SK-N-SH treated with all-trans-retinoic acid at 6 μM for 48 hours (cell line): ENCODE measurements around the gene EPHA6.

Source experiments
- ATAC-seq: fragments of 200-7000 bp; cut with Tn5 transposase; 3 replicates; pipeline ENCODE4 v1.9.1; 2020; ENCODE audit warnings: mild to moderate bottlenecking, moderate library complexity
- ARNTL ChIP-seq: fragments of 450-650 bp; formaldehyde crosslinking; IDR thresholded peaks from 2 replicates; pipeline ENCODE4 v1.5.0; 2020; ENCODE audit warnings: low read depth, mild to moderate bottlenecking, moderate library complexity, borderline replicate concordance
- BACH2 ChIP-seq: fragments of 250-450 bp; sonication (Bioruptor Pico); IDR thresholded peaks from 2 replicates; pipeline ENCODE4 v1.9.0; 2021; ENCODE audit warnings: mild to moderate bottlenecking, borderline replicate concordance
- CSDC2 ChIP-seq: fragments of 250-450 bp; sonication (Bioruptor Pico); IDR thresholded peaks from 2 replicates; pipeline ENCODE4 v1.5.0; 2020; ENCODE audit warnings: mild to moderate bottlenecking, moderate library complexity
- ESRRG ChIP-seq: fragments of 250-450 bp; sonication (Bioruptor Pico); IDR thresholded peaks from 2 replicates; pipeline ENCODE4 v1.6.1; 2021; ENCODE audit warnings: mild to moderate bottlenecking
- GLIS3 ChIP-seq: fragments of 250-450 bp; sonication (Bioruptor Pico); IDR thresholded peaks from 2 replicates; pipeline ENCODE4 v1.5.0; 2020; ENCODE audit warnings: mild to moderate bottlenecking, moderate library complexity
- ISL1 ChIP-seq: fragments of 250-450 bp; sonication (Bioruptor Pico); IDR thresholded peaks from 2 replicates; pipeline ENCODE4 v2.1.2; 2022; ENCODE audit warnings: mild to moderate bottlenecking, moderate library complexity
- OSR1 ChIP-seq: fragments of 250-450 bp; sonication (Bioruptor Pico); IDR thresholded peaks from 2 replicates; pipeline ENCODE4 v1.8.0; 2022; ENCODE audit warnings: moderate library complexity, mild to moderate bottlenecking, inconsistent platforms
- PPARA ChIP-seq: fragments of 250-450 bp; sonication (Bioruptor Pico); IDR thresholded peaks from 2 replicates; pipeline ENCODE4 v1.5.0; 2020; ENCODE audit warnings: mild to moderate bottlenecking, borderline replicate concordance
- RARB ChIP-seq: fragments of 250-450 bp; sonication (Bioruptor Pico); IDR thresholded peaks from 2 replicates; pipeline ENCODE4 v1.8.0; 2021; ENCODE audit warnings: mild to moderate bottlenecking, moderate library complexity
- SNAI2 ChIP-seq: fragments of 250-450 bp; sonication (Bioruptor Pico); IDR thresholded peaks from 2 replicates; pipeline ENCODE4 v1.5.0; 2020; ENCODE audit warnings: mild to moderate bottlenecking, moderate library complexity
- TCF4 ChIP-seq: fragments of 250-450 bp; sonication (Bioruptor Pico); IDR thresholded peaks from 2 replicates; pipeline ENCODE4 v1.8.0; 2021; ENCODE audit warnings: mild to moderate bottlenecking, moderate library complexity, borderline replicate concordance
- TOX ChIP-seq: fragments of 250-450 bp; sonication (Bioruptor Pico); IDR thresholded peaks from 2 replicates; pipeline ENCODE4 v1.8.0; 2021; ENCODE audit warnings: mild to moderate bottlenecking, moderate library complexity, borderline replicate concordance
- ZC3H10 ChIP-seq: fragments of 250-450 bp; sonication (Bioruptor Pico); IDR thresholded peaks from 2 replicates; pipeline ENCODE4 v1.5.1; 2021; ENCODE audit warnings: mild to moderate bottlenecking, moderate library complexity
- ZFP3 ChIP-seq: fragments of 250-450 bp; sonication (Bioruptor Pico); IDR thresholded peaks from 2 replicates; pipeline ENCODE4 v1.5.0; 2020; ENCODE audit warnings: mild to moderate bottlenecking, moderate library complexity
- ZFP30 ChIP-seq: fragments of 450-650 bp; formaldehyde crosslinking; IDR thresholded peaks from 2 replicates; pipeline ENCODE4 v1.5.0; 2022; ENCODE audit warnings: mild to moderate bottlenecking, moderate library complexity
- ZNF565 ChIP-seq: fragments of 450-650 bp; formaldehyde crosslinking; conservative IDR thresholded peaks from 2 replicates; pipeline ENCODE4 v1.5.0; 2020; ENCODE audit warnings: low read depth, mild to moderate bottlenecking, moderate library complexity
- ZNF70 ChIP-seq: fragments of 450-650 bp; formaldehyde crosslinking; IDR thresholded peaks from 2 replicates; pipeline ENCODE4 v1.5.0; 2020; ENCODE audit warnings: mild to moderate bottlenecking, moderate library complexity
- ZNF8 ChIP-seq: fragments of 450-650 bp; formaldehyde crosslinking; IDR thresholded peaks from 2 replicates; pipeline ENCODE4 v1.5.0; 2020; ENCODE audit warnings: mild to moderate bottlenecking, moderate library complexity
- TF ChIP-seq, protein P1 (sequence below): fragments of 250-450 bp; sonication (Bioruptor Pico); IDR thresholded peaks from 2 replicates; pipeline ENCODE4 v1.8.0; 2020; ENCODE audit warnings: mild to moderate bottlenecking, moderate library complexity, borderline replicate concordance
- TF ChIP-seq, protein P2 (sequence below): fragments of 250-450 bp; sonication (Bioruptor Pico); IDR thresholded peaks from 2 replicates; pipeline ENCODE4 v1.5.1; 2020; ENCODE audit warnings: low read depth, mild to moderate bottlenecking, moderate library complexity
- TF ChIP-seq, protein P3 (sequence below): fragments of 250-450 bp; sonication (Bioruptor Pico); IDR thresholded peaks from 2 replicates; pipeline ENCODE4 v1.5.0; 2020; ENCODE audit warnings: mild to moderate bottlenecking, moderate library complexity
- TF ChIP-seq, protein P4 (sequence below): fragments of 250-450 bp; sonication (Bioruptor Pico); IDR thresholded peaks from 2 replicates; pipeline ENCODE4 v1.5.1; 2021; ENCODE audit warnings: mild to moderate bottlenecking, moderate library complexity

EPHA6 gene

DNA sequence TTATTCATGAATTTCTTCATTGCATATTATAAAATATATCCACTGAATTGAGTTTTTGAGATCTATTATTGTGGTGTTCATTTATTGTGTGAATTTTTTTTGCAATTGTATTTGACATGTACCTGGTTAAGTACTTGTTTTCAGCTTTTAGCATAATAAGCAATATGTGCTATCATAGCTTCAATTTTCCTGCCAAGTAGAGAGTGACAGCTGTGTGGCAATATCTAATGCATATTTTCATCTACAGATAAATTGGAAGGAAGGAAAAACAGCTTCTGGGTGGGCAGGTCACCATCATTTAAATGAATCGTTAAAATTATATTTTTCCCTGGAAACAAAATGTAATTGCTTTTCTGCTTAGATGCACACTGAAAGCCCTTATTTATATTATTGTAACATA, 296.9 kb downstream of the EPHA6 start:
- no peak for TF ChIP-seq ZNF565 (CRISPR knock-in tag)
- TF ChIP-seq SNAI2 (CRISPR knock-in tag) = no peak
- TF ChIP-seq RARB = no peak
- TF ChIP-seq TCF4 (CRISPR knock-in tag) = no peak
- TF ChIP-seq ZNF8 (CRISPR knock-in tag) = no peak
- TF ChIP-seq, protein P1, sequence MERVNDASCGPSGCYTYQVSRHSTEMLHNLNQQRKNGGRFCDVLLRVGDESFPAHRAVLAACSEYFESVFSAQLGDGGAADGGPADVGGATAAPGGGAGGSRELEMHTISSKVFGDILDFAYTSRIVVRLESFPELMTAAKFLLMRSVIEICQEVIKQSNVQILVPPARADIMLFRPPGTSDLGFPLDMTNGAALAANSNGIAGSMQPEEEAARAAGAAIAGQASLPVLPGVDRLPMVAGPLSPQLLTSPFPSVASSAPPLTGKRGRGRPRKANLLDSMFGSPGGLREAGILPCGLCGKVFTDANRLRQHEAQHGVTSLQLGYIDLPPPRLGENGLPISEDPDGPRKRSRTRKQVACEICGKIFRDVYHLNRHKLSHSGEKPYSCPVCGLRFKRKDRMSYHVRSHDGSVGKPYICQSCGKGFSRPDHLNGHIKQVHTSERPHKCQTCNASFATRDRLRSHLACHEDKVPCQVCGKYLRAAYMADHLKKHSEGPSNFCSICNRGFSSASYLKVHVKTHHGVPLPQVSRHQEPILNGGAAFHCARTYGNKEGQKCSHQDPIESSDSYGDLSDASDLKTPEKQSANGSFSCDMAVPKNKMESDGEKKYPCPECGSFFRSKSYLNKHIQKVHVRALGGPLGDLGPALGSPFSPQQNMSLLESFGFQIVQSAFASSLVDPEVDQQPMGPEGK (CRISPR knock-in tag) = no peak

DNA sequence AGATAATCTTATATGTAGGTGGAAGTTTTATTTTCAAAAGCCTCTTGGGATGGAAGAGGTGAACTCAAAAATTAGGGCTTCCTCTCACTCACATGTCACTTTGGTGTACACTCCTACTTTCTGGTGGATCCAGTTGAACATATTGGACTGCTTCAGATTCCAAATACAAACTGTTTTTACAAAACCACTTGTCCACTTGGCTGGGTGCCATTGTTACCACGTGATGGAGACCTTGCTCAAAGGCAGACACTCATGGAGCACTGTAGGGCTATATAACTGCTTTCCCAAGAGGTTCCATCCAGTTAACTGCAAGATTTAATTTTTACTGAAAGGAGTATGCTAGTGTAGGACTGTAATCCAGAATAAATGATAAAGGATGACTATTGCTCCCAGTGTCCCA, 307.0 kb downstream of the EPHA6 start:
- ATAC-seq = no peak
- TF ChIP-seq, protein P2, sequence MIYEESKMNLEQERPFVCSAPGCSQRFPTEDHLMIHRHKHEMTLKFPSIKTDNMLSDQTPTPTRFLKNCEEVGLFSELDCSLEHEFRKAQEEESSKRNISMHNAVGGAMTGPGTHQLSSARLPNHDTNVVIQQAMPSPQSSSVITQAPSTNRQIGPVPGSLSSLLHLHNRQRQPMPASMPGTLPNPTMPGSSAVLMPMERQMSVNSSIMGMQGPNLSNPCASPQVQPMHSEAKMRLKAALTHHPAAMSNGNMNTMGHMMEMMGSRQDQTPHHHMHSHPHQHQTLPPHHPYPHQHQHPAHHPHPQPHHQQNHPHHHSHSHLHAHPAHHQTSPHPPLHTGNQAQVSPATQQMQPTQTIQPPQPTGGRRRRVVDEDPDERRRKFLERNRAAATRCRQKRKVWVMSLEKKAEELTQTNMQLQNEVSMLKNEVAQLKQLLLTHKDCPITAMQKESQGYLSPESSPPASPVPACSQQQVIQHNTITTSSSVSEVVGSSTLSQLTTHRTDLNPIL (CRISPR knock-in tag) = no peak
- TF ChIP-seq SNAI2 (CRISPR knock-in tag) (no peak), BACH2 (CRISPR knock-in tag) (no peak), ARNTL (CRISPR knock-in tag) (no peak), ZNF8 (CRISPR knock-in tag) (no peak), TCF4 (CRISPR knock-in tag) (no peak), GLIS3 (no peak), ZFP30 (CRISPR knock-in tag) (no peak), PPARA (CRISPR knock-in tag) (no peak)
- TF ChIP-seq, protein P1 (CRISPR knock-in tag) = no peak
- TF ChIP-seq, protein P3, sequence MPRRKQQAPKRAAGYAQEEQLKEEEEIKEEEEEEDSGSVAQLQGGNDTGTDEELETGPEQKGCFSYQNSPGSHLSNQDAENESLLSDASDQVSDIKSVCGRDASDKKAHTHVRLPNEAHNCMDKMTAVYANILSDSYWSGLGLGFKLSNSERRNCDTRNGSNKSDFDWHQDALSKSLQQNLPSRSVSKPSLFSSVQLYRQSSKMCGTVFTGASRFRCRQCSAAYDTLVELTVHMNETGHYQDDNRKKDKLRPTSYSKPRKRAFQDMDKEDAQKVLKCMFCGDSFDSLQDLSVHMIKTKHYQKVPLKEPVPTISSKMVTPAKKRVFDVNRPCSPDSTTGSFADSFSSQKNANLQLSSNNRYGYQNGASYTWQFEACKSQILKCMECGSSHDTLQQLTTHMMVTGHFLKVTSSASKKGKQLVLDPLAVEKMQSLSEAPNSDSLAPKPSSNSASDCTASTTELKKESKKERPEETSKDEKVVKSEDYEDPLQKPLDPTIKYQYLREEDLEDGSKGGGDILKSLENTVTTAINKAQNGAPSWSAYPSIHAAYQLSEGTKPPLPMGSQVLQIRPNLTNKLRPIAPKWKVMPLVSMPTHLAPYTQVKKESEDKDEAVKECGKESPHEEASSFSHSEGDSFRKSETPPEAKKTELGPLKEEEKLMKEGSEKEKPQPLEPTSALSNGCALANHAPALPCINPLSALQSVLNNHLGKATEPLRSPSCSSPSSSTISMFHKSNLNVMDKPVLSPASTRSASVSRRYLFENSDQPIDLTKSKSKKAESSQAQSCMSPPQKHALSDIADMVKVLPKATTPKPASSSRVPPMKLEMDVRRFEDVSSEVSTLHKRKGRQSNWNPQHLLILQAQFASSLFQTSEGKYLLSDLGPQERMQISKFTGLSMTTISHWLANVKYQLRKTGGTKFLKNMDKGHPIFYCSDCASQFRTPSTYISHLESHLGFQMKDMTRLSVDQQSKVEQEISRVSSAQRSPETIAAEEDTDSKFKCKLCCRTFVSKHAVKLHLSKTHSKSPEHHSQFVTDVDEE (CRISPR knock-in tag) = no peak

More for the DNA sequence above, 296.9 kb downstream of the EPHA6 start:
- ATAC-seq = no peak

DNA sequence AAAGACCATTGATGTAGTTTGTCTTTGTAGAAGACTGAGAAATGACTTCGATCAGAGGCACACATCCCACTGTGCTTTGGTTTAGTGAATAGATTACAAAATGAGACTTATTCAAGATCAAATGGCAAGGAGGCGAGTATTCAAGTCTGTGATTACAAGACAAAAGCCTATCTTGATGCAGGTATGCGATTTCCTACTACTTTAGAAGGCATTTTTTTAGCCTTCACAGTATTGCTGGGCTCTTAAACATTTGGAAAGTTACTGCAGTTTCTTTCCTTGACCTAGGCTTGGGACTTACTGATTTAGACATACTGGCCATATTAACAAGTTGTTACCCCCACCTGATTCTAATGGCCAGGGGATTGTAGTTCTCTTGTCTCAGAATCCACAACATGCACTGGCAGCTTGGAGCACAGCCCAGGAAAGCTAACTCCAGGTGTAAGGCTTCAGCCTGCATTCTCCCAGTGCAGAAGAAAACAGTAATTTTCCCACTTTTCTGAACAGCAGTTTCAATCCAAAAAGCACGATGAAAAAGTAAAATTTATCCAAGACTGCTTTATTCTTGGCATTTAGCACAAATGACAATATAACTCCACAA, 311.6 kb downstream of the EPHA6 start:
- ATAC-seq = no peak
- TF ChIP-seq ZFP3 (CRISPR knock-in tag) (no peak), ZNF565 (CRISPR knock-in tag) (no peak), OSR1 (CRISPR knock-in tag) (no peak), ZNF70 (CRISPR knock-in tag) (no peak), CSDC2 (no peak), TCF4 (CRISPR knock-in tag) (no peak), ZFP30 (CRISPR knock-in tag) (no peak), TOX (no peak), PPARA (CRISPR knock-in tag) (no peak), ZNF8 (CRISPR knock-in tag) (no peak), ARNTL (CRISPR knock-in tag) (no peak), ISL1 (CRISPR knock-in tag) (no peak), BACH2 (CRISPR knock-in tag) (no peak), ZC3H10 (CRISPR knock-in tag) (no peak), GLIS3 (no peak), ESRRG (no peak)
- TF ChIP-seq, protein P4, sequence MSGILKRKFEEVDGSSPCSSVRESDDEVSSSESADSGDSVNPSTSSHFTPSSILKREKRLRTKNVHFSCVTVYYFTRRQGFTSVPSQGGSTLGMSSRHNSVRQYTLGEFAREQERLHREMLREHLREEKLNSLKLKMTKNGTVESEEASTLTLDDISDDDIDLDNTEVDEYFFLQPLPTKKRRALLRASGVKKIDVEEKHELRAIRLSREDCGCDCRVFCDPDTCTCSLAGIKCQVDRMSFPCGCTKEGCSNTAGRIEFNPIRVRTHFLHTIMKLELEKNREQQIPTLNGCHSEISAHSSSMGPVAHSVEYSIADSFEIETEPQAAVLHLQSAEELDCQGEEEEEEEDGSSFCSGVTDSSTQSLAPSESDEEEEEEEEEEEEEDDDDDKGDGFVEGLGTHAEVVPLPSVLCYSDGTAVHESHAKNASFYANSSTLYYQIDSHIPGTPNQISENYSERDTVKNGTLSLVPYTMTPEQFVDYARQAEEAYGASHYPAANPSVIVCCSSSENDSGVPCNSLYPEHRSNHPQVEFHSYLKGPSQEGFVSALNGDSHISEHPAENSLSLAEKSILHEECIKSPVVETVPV = no peak
- TF ChIP-seq, protein P3 (CRISPR knock-in tag) = no peak
- TF ChIP-seq, protein P1 (CRISPR knock-in tag) = no peak
